ENCODE data around the gene C14orf132.

GRCh38 chr14:96049932-96050331 is 10.8 kb downstream of the C14orf132 start:
- no peak for TF ChIP-seq EZH2 (IDR thresholded peaks at IDR 0.05; ENCODE audit: borderline replicate concordance, low read length)
- no peak for TF ChIP-seq CTCF (IDR thresholded peaks at IDR 0.05; ENCODE audit: low read length)
